ENCODE data around the gene LASP1. TPM values are rescaled to one million over a fixed set of nuclear protein-coding genes. Genes with fewer than 3 reads are reported as not detected.

LASP1 gene
- total and polyA plus RNA-seq, 2 of the 4 experiments (the other 2 are of a cell fraction): 79.8 to 262 TPM

DNA sequence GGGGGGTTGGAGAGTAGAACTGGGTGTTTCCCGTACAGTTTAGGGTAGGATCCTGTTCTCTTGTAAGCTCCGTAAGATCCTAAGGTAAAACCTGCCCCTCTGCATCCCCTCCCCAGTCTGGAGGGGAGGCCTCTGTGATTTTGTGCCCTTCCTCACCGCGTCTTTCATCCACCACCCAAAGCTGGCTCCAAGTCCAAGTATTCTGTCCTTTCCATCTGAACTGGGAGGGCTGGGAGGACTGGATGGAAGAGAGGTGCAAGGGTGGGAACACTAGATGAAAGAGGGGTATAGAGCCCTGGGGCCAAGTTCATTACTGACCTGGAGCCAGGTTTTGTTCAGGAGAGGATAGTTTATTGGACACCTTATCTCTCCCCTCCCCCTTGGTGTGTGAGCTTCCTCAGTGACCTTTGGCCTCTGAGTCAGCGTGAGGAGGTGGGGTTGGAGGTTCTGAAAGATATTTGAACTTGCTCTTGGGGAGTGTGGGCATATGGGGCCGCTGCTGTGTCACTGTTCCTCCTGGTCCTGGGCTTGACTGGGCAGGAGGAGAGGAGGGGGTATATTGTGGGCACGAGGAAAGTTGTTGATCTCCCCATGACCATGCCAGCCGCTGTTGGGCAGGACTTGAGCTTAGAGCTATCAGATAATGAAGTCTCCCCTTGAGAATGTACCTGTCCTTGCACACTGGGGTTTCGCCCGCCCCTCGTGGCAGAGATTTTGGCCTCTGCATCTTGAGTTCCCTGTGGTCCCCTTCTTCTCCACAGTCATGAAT, 1.6 kb downstream of the LASP1 start:
- Histone ChIP-seq H4K91ac (ENCODE audit: insufficient read depth, low read depth, low read length) (peak overlapping the region; percentile 91), H4K20me1 (ENCODE audit: insufficient read depth, low read length) (peaks cover 59% of the 10 kb centered on the region), H3K4me2 (ENCODE audit: low read depth, low read length) (peak overlapping the region; percentile 92), H3K9me3 (ENCODE audit: control insufficient read depth, insufficient read depth, low read length) (no peaks in the 10 kb centered on the region), H3K79me1 (ENCODE audit: low read depth in 1 of 2, low read length in 2 of 2) (peaks cover 0 to 51% of the 10 kb centered on the region in 2 experiments; a peak in 2 of 4 replicates), H2AK9ac (replicated peaks; ENCODE audit: low read depth, low read length, poor library complexity) (peak overlapping the region; percentile 99), H3K14ac (replicated peaks; ENCODE audit: low read depth, low read length) (peak overlapping the region; percentile 85), H3K9me1 (ENCODE audit: insufficient read depth, low read length) (peaks cover 33% of the 10 kb centered on the region), H3K36me3 (ENCODE audit: control insufficient read depth, insufficient read depth, low read length) (peaks cover 26% of the 10 kb centered on the region), H3K9ac (ENCODE audit: low read depth, low read length) (peak overlapping the region; percentile 93), H2BK120ac (ENCODE audit: low read depth, low read length) (peak overlapping the region; percentile 84), H2AFZ (replicated peaks; ENCODE audit: low read length, poor library complexity) (peak overlapping the region; percentile 55), H4K5ac (ENCODE audit: low read depth, low read length) (peak overlapping the region; percentile 39), H3K4me3 (ENCODE audit: insufficient read depth, low read depth, low read length) (peak overlapping the region; percentile 90), H2AK5ac (ENCODE audit: low read depth, low read length) (peak overlapping the region; percentile 96), H3K18ac (ENCODE audit: low read depth, low read length) (peak overlapping the region; percentile 46), H2BK5ac (ENCODE audit: low read depth, low read length, poor library complexity, severe bottlenecking) (peak overlapping the region; percentile 87), H3K27me3 (ENCODE audit: control insufficient read depth, insufficient read depth, low read length) (no peaks in the 10 kb centered on the region), H2BK20ac (ENCODE audit: low read depth, low read length) (peak overlapping the region; percentile 57), H3K56ac (ENCODE audit: extremely low read depth, insufficient read depth, low read length) (peak overlapping the region; percentile 98), H3K4me1 (ENCODE audit: control insufficient read depth, insufficient read depth, low read length) (peaks cover 42% of the 10 kb centered on the region), H3K4ac (ENCODE audit: low read depth, low read length) (peak overlapping the region; percentile 96), H3K27ac (ENCODE audit: insufficient read depth, low read length) (peak overlapping the region; percentile 88), H3K23ac (ENCODE audit: low read depth, low read length) (peak overlapping the region; percentile 97), H4K8ac (ENCODE audit: low read depth in 2 of 2, low read length in 2 of 2) (peak overlapping the region; percentile 76 to 82), H2BK15ac (ENCODE audit: low read depth, low read length) (peak overlapping the region; percentile 54; the same call in 1 of the 3 replicates)
- dilution Hi-C loops (cut with HindIII; ENCODE audit: low sequenced_read_pairs, unreplicated experiment) (no loop called here), in situ Hi-C loops (cut with MboI; ENCODE audit: low sequenced_read_pairs) (no loop called here), intact Hi-C loops (cut with micrococcal nuclease) (loop anchor here (5.0 kb wide), 1 partner anchor 119 kb away; the partner anchor contains the start of gene PSMB3)
- POLR2A ChIA-PET (ENCODE audit: unreplicated experiment): interaction anchor here (0.5 to 1.2 kb wide), 2 partner anchors 9 to 109 kb away, joined by 5 to 7 read pairs; no protein-coding TSS in a partner anchor
- DNase-seq (peak; percentile 80), ATAC-seq (ENCODE audit: low read depth) (peak; percentile 3; the same call in 1 of the 2 replicates)
- TSS peak; percentile 31 for BruUV-seq (replicated peaks)
- 0% methylated on average over 1 of the region's 11 CpGs; no CpG with 5 or more reads in 1 of the 2 experiments for WGBS, 2 experiments (ENCODE audit: extremely low coverage in 2 of 2, insufficient read length in 1 of 2)
- CTCF ChIA-PET: interaction anchor here (1.2 kb wide), 1 partner anchor 112 kb away, joined by 3 read pairs; no protein-coding TSS in a partner anchor
- no peak for TF ChIP-seq BHLHE40 (IDR thresholded peaks at IDR 0.05; ENCODE audit: low read depth, low read length)
- TF ChIP-seq ELK1 (IDR thresholded peaks at IDR 0.05; ENCODE audit: borderline replicate concordance, low read depth, low read length): no peak
- TF ChIP-seq RCOR1 (IDR thresholded peaks at IDR 0.05; ENCODE audit: insufficient replicate concordance, low read length): no peak
- TF ChIP-seq CTCF (conservative IDR thresholded peaks at IDR 0.05; ENCODE audit: low read depth, low read length): 0 out of 2 replicates have a peak, but pooled peaks have one; percentile 15
- TF ChIP-seq NFE2L2 (IDR thresholded peaks at IDR 0.05; ENCODE audit: low read depth, low read length): peak; percentile 13; the same call in 1 of the 2 replicates
- peak; percentile 29 for TF ChIP-seq MAZ (IDR thresholded peaks at IDR 0.05; ENCODE audit: borderline replicate concordance, low read depth, low read length)
- TF ChIP-seq SMC3 (IDR thresholded peaks at IDR 0.05; ENCODE audit: low read depth, low read length): peak; percentile 23; the same call in 1 of the 2 replicates
- TF ChIP-seq CEBPB (IDR thresholded peaks at IDR 0.05; ENCODE audit: low read depth, low read length): no peak
- TF ChIP-seq RFX5 (IDR thresholded peaks at IDR 0.05; ENCODE audit: low read depth, low read length): no peak
- no peak for TF ChIP-seq MAFK (IDR thresholded peaks at IDR 0.05; ENCODE audit: low read depth, low read length)
- no peak for TF ChIP-seq CHD1 (IDR thresholded peaks at IDR 0.05; ENCODE audit: low read depth, low read length)
- peak; percentile 26 for TF ChIP-seq MXI1 (IDR thresholded peaks at IDR 0.05; ENCODE audit: borderline replicate concordance, low read depth, low read length)
- TF ChIP-seq FOS (IDR thresholded peaks at IDR 0.05; ENCODE audit: low read depth, low read length): peak; percentile 61
- no peak for TF ChIP-seq POLR2A (IDR thresholded peaks at IDR 0.05; ENCODE audit: low read depth, low read length)
- peak; percentile 42; the same call in 1 of the 2 replicates for TF ChIP-seq RAD21 (IDR thresholded peaks at IDR 0.05; ENCODE audit: low read length)

Data from IMR-90 (cell line).